Measurements from ENCODE around the gene FAM210A.
"Not testable (repeated sequence)": the region's sequence is repeated elsewhere in the genome, so short reads cannot be mapped to it uniquely, and the experiment has no call there.

The FAM210A gene

DNA sequence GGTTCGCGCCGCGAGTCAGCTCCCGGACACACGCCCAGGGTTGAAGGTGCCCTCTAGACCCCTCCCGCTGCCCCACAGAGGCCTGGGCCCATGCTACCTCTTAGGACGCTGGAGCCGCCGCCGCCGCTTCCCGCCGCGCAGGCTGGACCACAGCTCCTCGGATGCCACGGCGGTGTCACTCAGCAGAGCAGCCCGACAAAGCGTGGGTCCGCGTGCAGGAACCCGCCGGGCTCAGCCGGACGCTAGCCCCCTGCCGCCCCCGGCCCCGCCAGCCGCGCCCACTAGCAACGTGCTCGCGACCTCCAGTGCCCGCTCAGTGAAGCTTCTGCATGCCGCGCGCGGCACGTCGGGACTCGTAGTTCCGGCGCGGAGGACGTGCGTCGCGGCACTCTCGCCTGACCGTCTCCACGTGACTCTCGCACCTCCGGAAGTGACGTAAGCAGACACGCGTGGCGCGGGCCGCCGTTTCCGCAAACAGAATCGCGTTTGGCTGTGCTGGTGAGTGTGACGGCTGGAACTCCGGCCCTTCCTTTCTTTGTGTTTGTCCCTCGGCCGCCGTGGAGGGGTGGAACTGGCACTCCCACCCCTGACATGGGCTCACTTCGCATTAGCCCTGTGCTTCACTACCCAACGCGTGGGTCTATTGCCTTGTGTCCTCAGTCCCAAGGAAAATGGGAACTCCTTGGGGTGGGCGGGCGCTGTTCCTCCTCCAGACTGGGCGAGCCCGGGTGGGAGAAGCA, at the start of gene FAM210A, which contains the start of gene RNMT:
FAM210A (minus strand) TSS at position 327 of the 740 bp plus-strand sequence. CDS start 44,481 bp downstream, outside the sequence.
RNMT (plus strand) TSS at position 442 of the 740 bp plus-strand sequence. CDS start 4,845 bp downstream, outside the sequence.
- peak; percentile 96 for DNase-seq (ENCODE audit: low spot score)

DNA sequence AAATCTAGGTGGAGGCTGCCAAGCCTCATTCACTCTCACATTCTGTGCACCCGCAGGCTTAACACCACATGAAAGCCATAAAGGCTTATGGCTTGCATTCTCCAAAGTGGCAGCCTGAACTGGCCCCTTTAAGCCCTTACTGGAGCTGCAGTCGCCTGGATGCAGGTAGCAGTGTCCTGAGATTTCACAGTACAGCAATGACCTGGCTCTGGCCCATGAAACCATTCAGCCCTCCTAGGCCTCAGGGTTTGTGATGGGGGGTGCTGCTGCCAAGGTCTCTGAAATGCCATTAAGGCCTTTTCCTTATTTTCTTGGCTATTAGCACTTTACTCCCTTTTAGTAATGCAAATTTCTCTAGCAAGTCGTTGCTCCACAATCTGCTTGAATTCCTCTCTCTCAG, 48.7 kb upstream of the FAM210A start:
- DNase-seq (ENCODE audit: low spot score), result no peak

GRCh38 chr18:13762690-13763439, 36.5 kb upstream of the FAM210A start:
- DNase-seq (ENCODE audit: low spot score), result no peak

DNA sequence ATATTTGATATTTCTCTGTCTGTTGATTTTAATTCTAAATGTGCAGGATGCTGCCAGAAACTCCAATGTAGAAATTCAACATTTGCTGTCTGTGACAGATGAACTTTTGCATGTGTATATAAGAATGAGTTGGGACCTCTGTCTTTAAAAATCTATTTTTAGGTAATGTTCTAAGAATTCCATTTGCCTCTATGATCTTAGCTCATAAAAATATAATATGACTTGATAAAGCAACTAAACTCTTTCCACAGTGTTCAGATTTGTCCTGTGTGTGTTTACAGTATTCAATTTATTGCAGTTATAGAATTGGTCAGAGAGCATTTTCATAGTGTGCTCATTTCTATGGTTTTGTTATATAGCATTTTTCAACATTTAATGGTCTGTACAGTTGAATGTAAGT, 33.7 kb upstream of the FAM210A start:
- DNase-seq (ENCODE audit: low spot score), result no peak

DNA sequence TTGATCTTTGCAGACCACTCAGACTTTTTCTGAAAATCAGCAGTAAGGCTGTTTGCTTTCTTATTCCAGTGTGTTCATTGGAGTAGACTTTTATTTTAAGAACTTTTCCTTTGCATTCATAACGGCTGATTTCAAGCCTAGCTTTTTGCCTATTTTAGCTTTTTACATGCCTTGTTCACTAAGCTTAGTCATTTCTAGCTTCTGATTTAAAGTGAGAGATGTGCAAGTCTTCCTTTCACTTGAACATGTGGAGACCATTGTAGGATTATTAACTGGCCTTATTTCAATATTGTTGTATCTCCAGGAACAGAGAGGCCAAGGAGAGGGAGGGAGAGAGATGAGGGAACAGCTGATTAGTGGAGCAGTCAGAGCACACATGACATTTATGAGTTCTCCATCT, 32.3 kb upstream of the FAM210A start:
- DNase-seq (ENCODE audit: low spot score), result no peak

GRCh38 chr18:13756671-13757070, 30.3 kb upstream of the FAM210A start:
- DNase-seq (ENCODE audit: low spot score), result no peak

DNA sequence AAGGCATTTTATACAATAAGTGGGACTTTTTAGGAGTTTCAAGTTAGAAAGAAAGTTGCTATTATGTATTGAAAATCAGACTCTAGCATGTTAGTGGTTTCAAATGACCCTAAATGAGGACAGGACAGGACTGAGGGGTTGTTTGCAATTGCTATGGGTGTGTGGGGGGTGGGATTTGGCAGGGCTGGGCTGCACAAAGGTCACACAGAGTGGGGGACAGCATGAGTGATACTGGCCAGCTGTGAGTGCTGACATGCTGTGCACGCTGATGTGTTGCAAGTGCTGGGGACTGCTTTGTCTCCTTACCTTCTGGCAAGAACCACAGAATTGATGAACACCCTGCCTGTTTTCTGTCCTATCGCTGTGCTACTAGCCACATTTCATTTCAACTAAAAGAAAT, 29.9 kb upstream of the FAM210A start:
- DNase-seq (ENCODE audit: low spot score), result no peak

- DNase-seq (ENCODE audit: low spot score), result not testable (repeated sequence)
These were observed 25.2 kb upstream of the FAM210A start for GRCh38 chr18:13751599-13751998.

DNA sequence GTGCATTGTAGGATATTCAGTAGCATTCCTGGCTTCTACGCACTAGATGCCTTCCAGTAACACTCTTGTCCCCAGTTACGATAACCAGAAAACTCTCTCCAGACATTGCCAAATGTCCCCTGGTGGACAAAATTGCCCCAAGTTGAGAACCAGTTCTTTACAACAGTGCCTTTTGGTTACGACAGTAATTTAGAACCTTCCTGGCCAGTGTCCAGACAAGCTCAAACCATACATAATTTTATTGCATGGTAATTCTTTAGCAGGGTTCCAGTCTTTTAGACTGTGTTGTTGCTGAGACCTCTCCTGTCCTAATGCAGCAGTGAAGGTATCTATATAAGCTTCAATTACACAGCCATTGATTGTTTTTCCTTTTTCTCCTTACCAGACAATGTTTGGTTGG, 20.3 kb upstream of the FAM210A start:
- no peak for DNase-seq (ENCODE audit: low spot score)

- DNase-seq (ENCODE audit: low spot score), result no peak
These were observed 19.3 kb upstream of the FAM210A start for GRCh38 chr18:13745696-13746095.

DNA sequence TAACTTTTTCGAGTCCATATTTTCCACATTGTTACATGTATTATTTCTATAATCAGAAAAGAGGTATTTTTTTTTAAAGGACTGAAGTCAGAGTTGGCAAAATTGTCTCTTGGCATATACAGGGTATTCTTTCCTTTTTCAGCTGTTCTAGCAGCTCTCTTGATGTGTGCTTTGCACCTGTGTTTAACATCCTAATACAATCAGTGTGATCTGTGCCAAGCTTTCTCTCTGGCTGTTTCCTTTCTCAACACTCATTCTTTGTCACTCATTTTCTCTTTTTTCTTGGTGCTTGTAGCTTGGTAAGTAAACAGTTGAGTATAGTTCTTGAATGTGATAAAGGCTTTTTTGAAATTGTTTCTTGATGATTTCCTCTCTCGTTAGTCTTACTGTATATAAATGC, 9.3 kb upstream of the FAM210A start:
- no peak for DNase-seq (ENCODE audit: low spot score)

DNA sequence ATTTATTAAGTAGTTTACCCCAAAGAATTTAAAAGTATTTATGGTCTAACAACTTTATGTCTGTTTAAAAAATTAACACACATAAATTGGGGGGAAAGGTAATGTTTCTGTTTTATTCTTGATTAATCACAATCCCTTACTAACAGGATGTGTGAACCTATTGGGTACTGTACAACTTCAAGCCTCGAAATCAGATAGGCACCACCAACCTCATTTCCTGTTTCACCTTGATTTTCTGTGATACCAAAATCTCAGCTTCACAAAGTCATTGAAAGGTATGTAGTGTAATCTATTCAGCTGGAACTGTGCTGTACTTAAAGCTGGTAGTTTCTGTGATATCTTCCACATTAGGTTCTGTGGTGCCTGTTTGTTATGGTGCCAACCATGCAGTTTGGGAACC, 4.1 kb upstream of the FAM210A start:
- DNase-seq (ENCODE audit: low spot score), result no peak

DNA sequence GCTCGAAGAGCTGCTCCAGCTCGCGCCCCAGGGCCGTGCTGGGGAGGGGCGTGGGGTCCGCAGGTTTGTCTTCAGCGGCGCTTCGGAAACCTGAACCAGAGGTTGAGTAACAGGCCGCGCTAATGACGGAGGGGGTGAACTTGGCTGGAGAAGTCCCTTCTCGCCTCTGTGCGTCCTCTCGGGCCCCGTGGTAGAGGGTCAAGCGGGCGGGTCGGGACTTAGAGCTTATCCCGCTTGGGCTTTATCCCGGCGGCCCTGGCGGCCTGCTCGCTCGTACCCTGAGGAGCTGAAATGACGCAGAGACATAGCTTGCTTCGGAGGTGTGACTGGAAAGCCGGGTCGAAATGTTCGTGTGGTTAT, 594 bp upstream of the FAM210A start:
- DNase-seq (ENCODE audit: low spot score), result peak; percentile 76

DNA sequence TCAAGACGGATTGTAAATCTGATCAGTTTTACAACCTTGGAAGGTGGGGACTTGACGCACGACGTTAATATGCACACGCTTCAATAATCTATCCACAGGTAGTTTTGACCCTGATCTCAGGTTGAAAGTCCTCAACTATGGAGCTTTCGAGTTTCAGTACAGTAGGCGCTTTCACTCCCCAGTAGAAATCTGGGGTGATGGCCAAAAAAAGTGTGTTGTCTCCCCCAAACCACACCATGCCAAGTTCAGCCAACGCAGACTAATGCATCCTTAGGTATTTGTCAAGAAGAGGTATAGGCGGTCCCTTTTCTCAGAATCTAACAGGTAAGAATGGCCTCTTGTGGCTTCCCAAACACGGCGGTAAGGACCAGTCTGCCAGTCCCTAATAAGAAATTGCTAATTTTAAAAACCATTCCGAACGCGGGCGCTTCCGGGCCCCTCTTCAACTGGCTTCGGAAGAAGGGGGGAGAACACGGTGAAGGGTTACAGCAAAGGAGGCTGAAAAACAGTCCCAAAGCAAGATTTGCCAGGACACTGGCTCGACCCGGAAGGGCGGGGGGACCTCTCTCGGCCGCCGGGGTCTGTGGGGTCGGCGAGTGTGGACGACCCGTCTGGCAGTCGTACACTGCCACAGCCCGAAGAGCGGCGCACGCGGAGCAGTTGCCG, 659 bp downstream of the FAM210A start:
- DNase-seq (ENCODE audit: low spot score), result peak; percentile 27

DNA sequence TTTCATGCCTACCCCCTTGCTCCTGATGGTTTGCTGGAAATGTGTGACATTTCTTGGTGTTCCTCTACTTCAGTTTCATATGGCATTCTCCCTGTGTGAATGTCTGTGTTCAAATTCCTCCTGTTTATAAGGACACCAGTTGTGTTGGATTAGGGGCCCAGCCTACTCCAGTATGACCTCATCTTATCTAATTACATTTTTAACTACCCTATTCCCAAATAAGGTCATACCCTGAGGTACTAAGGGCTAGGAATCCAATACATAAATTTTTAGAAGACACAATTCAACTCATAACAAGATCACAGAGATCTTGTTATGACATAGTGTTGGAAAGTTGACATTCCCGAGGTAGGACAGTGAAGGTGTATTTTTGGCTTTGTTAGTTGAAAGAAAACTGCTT, 5.5 kb downstream of the FAM210A start:
- DNase-seq (ENCODE audit: low spot score), result no peak

GRCh38 chr18:13720123-13720522, 6.2 kb downstream of the FAM210A start:
- DNase-seq (ENCODE audit: low spot score), result no peak

DNA sequence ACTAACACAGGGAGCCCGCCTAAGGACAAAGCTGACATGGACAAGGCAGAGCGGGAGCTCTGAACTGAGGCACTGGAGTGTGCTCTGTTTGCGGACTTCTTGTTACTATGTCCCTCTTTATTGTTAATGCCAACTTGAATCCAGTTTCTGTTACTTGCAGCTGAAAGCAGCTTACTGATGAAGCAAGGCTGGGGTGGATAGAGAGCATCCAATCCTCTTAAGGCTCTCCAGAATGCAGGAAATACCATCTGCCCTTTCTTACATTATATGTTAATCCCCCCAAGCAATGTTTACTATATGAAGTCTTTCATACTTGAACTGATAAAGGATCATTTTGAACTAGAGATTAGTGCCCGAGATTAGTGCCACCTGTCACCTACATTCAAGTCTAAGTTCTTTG, 9.4 kb downstream of the FAM210A start:
- DNase-seq (ENCODE audit: low spot score), result no peak

GRCh38 chr18:13715330-13715729, 11.0 kb downstream of the FAM210A start:
- DNase-seq (ENCODE audit: low spot score), result no peak

DNA sequence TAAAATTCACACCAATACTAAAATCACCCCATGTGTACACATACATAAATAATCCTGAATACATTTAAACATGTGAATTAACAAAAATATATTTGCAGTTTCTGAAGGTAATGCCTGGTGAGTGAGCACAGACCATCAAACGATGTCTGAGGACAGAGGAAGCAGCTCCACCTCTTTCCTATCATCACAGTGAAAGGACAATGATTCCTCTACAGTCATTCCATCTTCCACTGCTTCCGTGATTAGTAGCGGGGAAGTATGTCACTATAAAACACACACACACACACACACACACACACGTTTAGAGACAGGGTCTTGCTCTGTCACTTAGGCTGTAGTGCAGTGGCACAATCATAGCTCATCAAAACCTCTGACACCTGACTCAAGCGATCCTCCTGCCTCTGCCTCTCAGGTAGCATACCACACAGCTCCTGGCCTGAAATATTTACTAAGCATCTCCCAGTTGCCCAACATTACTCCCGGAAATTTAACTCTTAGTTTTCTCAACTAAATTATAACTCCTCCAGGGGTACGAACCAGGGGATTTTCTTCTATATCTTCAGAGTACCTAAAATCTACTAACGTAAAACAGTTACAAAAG, 12.8 kb downstream of the FAM210A start:
- no peak for DNase-seq (ENCODE audit: low spot score)

- DNase-seq (ENCODE audit: low spot score), result no peak
These were observed 13.8 kb downstream of the FAM210A start for GRCh38 chr18:13712400-13713131.

- DNase-seq (ENCODE audit: low spot score), result peak; percentile 27
These were observed 15.9 kb downstream of the FAM210A start for GRCh38 chr18:13710414-13710831.

- peak; percentile 33 for DNase-seq (ENCODE audit: low spot score)
These were observed 22.5 kb downstream of the FAM210A start for GRCh38 chr18:13703899-13704298.
